ENCODE data around the gene KIF22.

The KIF22 gene

GRCh38 chr16:29809031-29809747 lies 18.6 kb downstream of the KIF22 start:
- Histone ChIP-seq H3K27me3 (ENCODE audit: control insufficient read depth in 5 of 5, insufficient read depth in 4 of 5, low read length in 5 of 5) (no peaks in the 10 kb centered on the region), H3K9ac (ENCODE audit: low read length in 5 of 5) (peak overlapping the region in 2 of 5 donors; percentile 31 to 44), H3K4me1 (ENCODE audit: control insufficient read depth in 5 of 5, insufficient read depth in 5 of 5, low read length in 5 of 5) (peaks cover 3 to 66% (median 62%) of the 10 kb centered on the region in 5 donors), H3K27ac (ENCODE audit: low read depth, low read length) (no peak overlapping the region), H3K4me3 (ENCODE audit: low read depth in 1 of 5, low read length in 5 of 5) (peak overlapping the region in 2 of 5 donors; percentile 29 to 70), H3K36me3 (ENCODE audit: control insufficient read depth in 5 of 5, insufficient read depth in 5 of 5, low read length in 5 of 5) (peaks cover 0 to 18% (median 15%) of the 10 kb centered on the region in 5 donors), H3K9me3 (ENCODE audit: control insufficient read depth in 5 of 5, low read length in 5 of 5) (no peaks in the 10 kb centered on the region)

GRCh38 chr16:29809850-29810698 lies 19.5 kb downstream of the KIF22 start:
- Histone ChIP-seq H3K27ac (ENCODE audit: low read depth, low read length) (peak overlapping the region; percentile 57), H3K27me3 (ENCODE audit: control insufficient read depth in 5 of 5, insufficient read depth in 4 of 5, low read length in 5 of 5) (no peaks in the 10 kb centered on the region), H3K36me3 (ENCODE audit: control insufficient read depth in 5 of 5, insufficient read depth in 5 of 5, low read length in 5 of 5) (peaks cover 0 to 18% (median 15%) of the 10 kb centered on the region in 5 donors), H3K9ac (ENCODE audit: low read length in 5 of 5) (no peak overlapping the region), H3K4me1 (ENCODE audit: control insufficient read depth in 5 of 5, insufficient read depth in 5 of 5, low read length in 5 of 5) (peaks cover 0 to 62% (median 57%) of the 10 kb centered on the region in 5 donors), H3K4me3 (ENCODE audit: low read depth in 1 of 5, low read length in 5 of 5) (no peak overlapping the region), H3K9me3 (ENCODE audit: control insufficient read depth in 5 of 5, low read length in 5 of 5) (no peaks in the 10 kb centered on the region)

- Histone ChIP-seq H3K27ac (ENCODE audit: low read depth, low read length) (peak overlapping the region; percentile 57), H3K36me3 (ENCODE audit: control insufficient read depth in 5 of 5, insufficient read depth in 5 of 5, low read length in 5 of 5) (peaks cover 0 to 18% (median 15%) of the 10 kb centered on the region in 5 donors), H3K4me3 (ENCODE audit: low read depth in 1 of 5, low read length in 5 of 5) (peak overlapping the region in 3 of 5 donors; percentile 71 to 76 (median 75)), H3K4me1 (ENCODE audit: control insufficient read depth in 5 of 5, insufficient read depth in 5 of 5, low read length in 5 of 5) (peaks cover 0 to 66% (median 60%) of the 10 kb centered on the region in 5 donors), H3K9me3 (ENCODE audit: control insufficient read depth in 5 of 5, low read length in 5 of 5) (no peaks in the 10 kb centered on the region), H3K27me3 (ENCODE audit: control insufficient read depth in 5 of 5, insufficient read depth in 4 of 5, low read length in 5 of 5) (no peaks in the 10 kb centered on the region), H3K9ac (ENCODE audit: low read length in 5 of 5) (peak overlapping the region in 3 of 5 donors; percentile 16 to 56 (median 45))
These were observed 20.2 kb downstream of the KIF22 start for GRCh38 chr16:29810699-29811169.

- peak overlapping the region; percentile 57 for H3K27ac ChIP-seq (ENCODE audit: low read depth, low read length)
- H3K4me1 ChIP-seq (ENCODE audit: control insufficient read depth in 5 of 5, insufficient read depth in 5 of 5, low read length in 5 of 5) = peaks cover 0 to 70% (median 60%) of the 10 kb centered on the region in 5 donors
- H3K4me3 ChIP-seq (ENCODE audit: low read depth in 1 of 5, low read length in 5 of 5) = peak overlapping the region; percentile 70 to 82 (median 75)
- no peaks in the 10 kb centered on the region for H3K9me3 ChIP-seq (ENCODE audit: control insufficient read depth in 5 of 5, low read length in 5 of 5)
- H3K36me3 ChIP-seq (ENCODE audit: control insufficient read depth in 5 of 5, insufficient read depth in 5 of 5, low read length in 5 of 5) = peaks cover 0 to 18% (median 15%) of the 10 kb centered on the region in 5 donors
- no peaks in the 10 kb centered on the region for H3K27me3 ChIP-seq (ENCODE audit: control insufficient read depth in 5 of 5, insufficient read depth in 4 of 5, low read length in 5 of 5)
- peak overlapping the region in 4 of 5 donors; percentile 16 to 56 (median 48) for H3K9ac ChIP-seq (ENCODE audit: low read length in 5 of 5)
These were observed 20.8 kb downstream of the KIF22 start for GRCh38 chr16:29811170-29811895.

GRCh38 chr16:29811896-29812665 lies 21.5 kb downstream of the KIF22 start, which contains the start of gene PRRT2:
Gene PRRT2, plus strand, starts transcription at chr16:29812193. Its CDS starts 862 bp downstream, at chr16:29813055.
- H3K36me3 ChIP-seq (ENCODE audit: control insufficient read depth in 5 of 5, insufficient read depth in 5 of 5, low read length in 5 of 5) = peaks cover 0 to 18% (median 15%) of the 10 kb centered on the region in 5 donors
- no peaks in the 10 kb centered on the region for H3K27me3 ChIP-seq (ENCODE audit: control insufficient read depth in 5 of 5, insufficient read depth in 4 of 5, low read length in 5 of 5)
- H3K9ac ChIP-seq (ENCODE audit: low read length in 5 of 5) = peak within 1 kb of the TSS in 4 of 5 donors; percentile 16 to 56 (median 48)
- peaks cover 2 to 77% (median 65%) of the 10 kb centered on the region in 5 donors for H3K4me1 ChIP-seq (ENCODE audit: control insufficient read depth in 5 of 5, insufficient read depth in 5 of 5, low read length in 5 of 5)
- H3K9me3 ChIP-seq (ENCODE audit: control insufficient read depth in 5 of 5, low read length in 5 of 5) = no peaks in the 10 kb centered on the region
- peak within 1 kb of the TSS; percentile 70 to 82 (median 75) for H3K4me3 ChIP-seq (ENCODE audit: low read depth in 1 of 5, low read length in 5 of 5)
- H3K27ac ChIP-seq (ENCODE audit: low read depth, low read length) = peak within 1 kb of the TSS; percentile 57

- H3K9ac ChIP-seq (ENCODE audit: low read length in 5 of 5) = no peak overlapping the region
- no peaks in the 10 kb centered on the region for H3K27me3 ChIP-seq (ENCODE audit: control insufficient read depth in 5 of 5, insufficient read depth in 4 of 5, low read length in 5 of 5)
- no peaks in the 10 kb centered on the region for H3K9me3 ChIP-seq (ENCODE audit: control insufficient read depth in 5 of 5, low read length in 5 of 5)
- H3K27ac ChIP-seq (ENCODE audit: low read depth, low read length) = peak overlapping the region; percentile 57
- H3K36me3 ChIP-seq (ENCODE audit: control insufficient read depth in 5 of 5, insufficient read depth in 5 of 5, low read length in 5 of 5) = peaks cover 0 to 18% (median 15%) of the 10 kb centered on the region in 5 donors
- peaks cover 3 to 72% (median 64%) of the 10 kb centered on the region in 5 donors for H3K4me1 ChIP-seq (ENCODE audit: control insufficient read depth in 5 of 5, insufficient read depth in 5 of 5, low read length in 5 of 5)
- peak overlapping the region; percentile 25 to 76 (median 70) for H3K4me3 ChIP-seq (ENCODE audit: low read depth in 1 of 5, low read length in 5 of 5)
These were observed 22.4 kb downstream of the KIF22 start for GRCh38 chr16:29812754-29813643.

GRCh38 chr16:29813644-29814562 lies 23.4 kb downstream of the KIF22 start:
- Histone ChIP-seq H3K27ac (ENCODE audit: low read depth, low read length) (no peak overlapping the region), H3K9me3 (ENCODE audit: control insufficient read depth in 5 of 5, low read length in 5 of 5) (no peaks in the 10 kb centered on the region), H3K9ac (ENCODE audit: low read length in 5 of 5) (peak overlapping the region in 1 of 5 donors; percentile 51), H3K36me3 (ENCODE audit: control insufficient read depth in 5 of 5, insufficient read depth in 5 of 5, low read length in 5 of 5) (peaks cover 0 to 18% (median 14%) of the 10 kb centered on the region in 5 donors), H3K4me3 (ENCODE audit: low read depth in 1 of 5, low read length in 5 of 5) (no peak overlapping the region), H3K4me1 (ENCODE audit: control insufficient read depth in 5 of 5, insufficient read depth in 5 of 5, low read length in 5 of 5) (peaks cover 3 to 63% (median 55%) of the 10 kb centered on the region in 5 donors), H3K27me3 (ENCODE audit: control insufficient read depth in 5 of 5, insufficient read depth in 4 of 5, low read length in 5 of 5) (no peaks in the 10 kb centered on the region)

GRCh38 chr16:29814592-29814991 lies 24.0 kb downstream of the KIF22 start:
- peaks cover 0 to 19% (median 12%) of the 10 kb centered on the region in 5 donors for H3K36me3 ChIP-seq (ENCODE audit: control insufficient read depth in 5 of 5, insufficient read depth in 5 of 5, low read length in 5 of 5)
- no peak overlapping the region for H3K27ac ChIP-seq (ENCODE audit: low read depth, low read length)
- H3K4me1 ChIP-seq (ENCODE audit: control insufficient read depth in 5 of 5, insufficient read depth in 5 of 5, low read length in 5 of 5) = peaks cover 3 to 62% (median 52%) of the 10 kb centered on the region in 5 donors
- no peaks in the 10 kb centered on the region for H3K9me3 ChIP-seq (ENCODE audit: control insufficient read depth in 5 of 5, low read length in 5 of 5)
- H3K9ac ChIP-seq (ENCODE audit: low read length in 5 of 5) = no peak overlapping the region
- peak overlapping the region in 1 of 5 donors; percentile 91 for H3K4me3 ChIP-seq (ENCODE audit: low read depth in 1 of 5, low read length in 5 of 5)
- H3K27me3 ChIP-seq (ENCODE audit: control insufficient read depth in 5 of 5, insufficient read depth in 4 of 5, low read length in 5 of 5) = no peaks in the 10 kb centered on the region
